GM19238 (cell line): ENCODE results near the gene TMCC1.
"Not testable (repeated sequence)": the region's sequence is repeated elsewhere in the genome, so short reads cannot be mapped to it uniquely, and the experiment has no call there.

Source experiments
- DNase-seq: peaks from one replicate; pipeline ENCODE4 v3.0.0; 2011; ENCODE audit warnings: low spot score; ENCODE audit not compliant: insufficient read length

The TMCC1 gene

GRCh38 chr3:129653019-129653418, 240.5 kb downstream of the TMCC1 start:
- DNase-seq = no peak

GRCh38 chr3:129651435-129652202, 241.9 kb downstream of the TMCC1 start:
- DNase-seq = no peak

- no peak for DNase-seq
These were observed 243.1 kb downstream of the TMCC1 start for GRCh38 chr3:129650256-129650872.

GRCh38 chr3:129648391-129648790, 245.1 kb downstream of the TMCC1 start:
- no peak for DNase-seq

GRCh38 chr3:129645286-129645685, 248.2 kb downstream of the TMCC1 start:
- no peak for DNase-seq

GRCh38 chr3:129644836-129645235, 248.7 kb downstream of the TMCC1 start:
- DNase-seq = no peak

GRCh38 chr3:129641567-129642260, 251.8 kb downstream of the TMCC1 start:
- DNase-seq = not testable (repeated sequence)

GRCh38 chr3:129640985-129641384, 252.5 kb downstream of the TMCC1 start:
- not testable (repeated sequence) for DNase-seq

- no peak for DNase-seq
These were observed 255.0 kb downstream of the TMCC1 start for GRCh38 chr3:129638481-129638880.

- no peak for DNase-seq
These were observed 257.4 kb downstream of the TMCC1 start for GRCh38 chr3:129636082-129636481.

GRCh38 chr3:129635656-129636055, 257.9 kb downstream of the TMCC1 start:
- DNase-seq = no peak

- DNase-seq = no peak
These were observed 259.6 kb downstream of the TMCC1 start for GRCh38 chr3:129633751-129634481.

- no peak for DNase-seq
These were observed 260.5 kb downstream of the TMCC1 start for GRCh38 chr3:129632977-129633376.

GRCh38 chr3:129632556-129632955, 261.0 kb downstream of the TMCC1 start:
- no peak for DNase-seq

GRCh38 chr3:129632056-129632455, 261.5 kb downstream of the TMCC1 start:
- no peak for DNase-seq

- no peak for DNase-seq
These were observed 264.5 kb downstream of the TMCC1 start for GRCh38 chr3:129629011-129629410.

- DNase-seq = no peak
These were observed 265.4 kb downstream of the TMCC1 start for GRCh38 chr3:129628169-129628522.

- DNase-seq = peak; percentile 81
These were observed 266.0 kb downstream of the TMCC1 start for GRCh38 chr3:129627350-129628168.

- DNase-seq = peak; percentile 97
These were observed 266.7 kb downstream of the TMCC1 start for GRCh38 chr3:129626744-129627349.

GRCh38 chr3:129625072-129625874, 268.2 kb downstream of the TMCC1 start:
- peak; percentile 0 for DNase-seq
